Brain microvascular endothelial cell (primary cell): Measurements from ENCODE around the gene VASH2.

Experiments
- DNase-seq: peaks from one replicate; pipeline ENCODE4 v3.0.0-alpha.2; 2020
- H3K27ac ChIP-seq: fragments of 250-450 bp; sonication (Bioruptor Pico); 2 replicates; pipeline ENCODE4 v1.5.1; 2020; ENCODE audit warnings: mild to moderate bottlenecking, moderate library complexity
- H3K27me3 ChIP-seq: fragments of 250-450 bp; sonication (Bioruptor Pico); replicated peaks from 2 replicates; pipeline ENCODE4 v1.5.1; 2020; ENCODE audit warnings: mild to moderate bottlenecking
- H3K36me3 ChIP-seq: fragments of 250-450 bp; sonication (Bioruptor Pico); replicated peaks from 2 replicates; pipeline ENCODE4 v1.5.1; 2020; ENCODE audit warnings: mild to moderate bottlenecking
- H3K4me3 ChIP-seq: 2 replicates; pipeline ENCODE4 v1.5.1; 2011; ENCODE audit warnings: low read depth, mild to moderate bottlenecking, control low read depth, low read length, moderate library complexity
- in situ Hi-C: cut with HindIII; loops from 2 replicates; pipeline ENCODE4 v1.10.0; 2017; ENCODE audit warnings: low sequenced_read_pairs, low pct_ligation_motif_present
- TF ChIP-seq, protein P1 (sequence below): IDR thresholded peaks from 2 replicates; pipeline ENCODE4 v1.5.1; 2011; ENCODE audit warnings: low read depth, mild to moderate bottlenecking, moderate library complexity, low read length, control low read depth, inconsistent platforms; ENCODE audit errors: missing control alignments

The VASH2 gene

DNA sequence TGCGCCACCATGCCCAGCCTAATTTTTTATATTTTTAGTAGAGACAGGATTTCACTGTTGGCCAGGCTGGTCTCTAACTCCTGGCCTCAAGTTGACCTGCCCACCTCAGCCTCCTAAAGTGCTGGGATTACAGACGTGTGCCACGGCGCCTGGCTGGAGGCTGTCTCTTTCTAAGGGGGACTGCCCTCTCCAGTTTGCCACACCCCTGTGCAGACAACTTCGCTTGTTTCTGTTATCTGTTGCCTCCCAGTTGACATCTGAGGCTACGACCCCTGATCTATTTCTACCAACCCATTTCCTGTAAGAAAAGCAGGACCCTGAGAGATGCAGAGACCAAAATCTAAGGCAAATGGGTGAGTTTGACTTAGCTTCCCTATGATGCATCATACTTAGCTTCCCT, 24.0 kb upstream of the VASH2 start:
- no peak for DNase-seq
- H3K36me3 ChIP-seq: no peaks in the 10 kb centered on the region
- H3K4me3 ChIP-seq: no peak overlapping the region
- H3K27me3 ChIP-seq: no peaks in the 10 kb centered on the region
- TF ChIP-seq, protein P1, sequence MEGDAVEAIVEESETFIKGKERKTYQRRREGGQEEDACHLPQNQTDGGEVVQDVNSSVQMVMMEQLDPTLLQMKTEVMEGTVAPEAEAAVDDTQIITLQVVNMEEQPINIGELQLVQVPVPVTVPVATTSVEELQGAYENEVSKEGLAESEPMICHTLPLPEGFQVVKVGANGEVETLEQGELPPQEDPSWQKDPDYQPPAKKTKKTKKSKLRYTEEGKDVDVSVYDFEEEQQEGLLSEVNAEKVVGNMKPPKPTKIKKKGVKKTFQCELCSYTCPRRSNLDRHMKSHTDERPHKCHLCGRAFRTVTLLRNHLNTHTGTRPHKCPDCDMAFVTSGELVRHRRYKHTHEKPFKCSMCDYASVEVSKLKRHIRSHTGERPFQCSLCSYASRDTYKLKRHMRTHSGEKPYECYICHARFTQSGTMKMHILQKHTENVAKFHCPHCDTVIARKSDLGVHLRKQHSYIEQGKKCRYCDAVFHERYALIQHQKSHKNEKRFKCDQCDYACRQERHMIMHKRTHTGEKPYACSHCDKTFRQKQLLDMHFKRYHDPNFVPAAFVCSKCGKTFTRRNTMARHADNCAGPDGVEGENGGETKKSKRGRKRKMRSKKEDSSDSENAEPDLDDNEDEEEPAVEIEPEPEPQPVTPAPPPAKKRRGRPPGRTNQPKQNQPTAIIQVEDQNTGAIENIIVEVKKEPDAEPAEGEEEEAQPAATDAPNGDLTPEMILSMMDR: no peak
- H3K27ac ChIP-seq: no peak overlapping the region
- in situ Hi-C loops: no loop called here

GRCh38 chr1:212928323-212929291, 21.7 kb upstream of the VASH2 start:
- no peak for DNase-seq
- Histone ChIP-seq H3K27ac (no peak overlapping the region), H3K27me3 (no peaks in the 10 kb centered on the region), H3K4me3 (no peak overlapping the region), H3K36me3 (no peaks in the 10 kb centered on the region)
- TF ChIP-seq, protein P1: no peak
- in situ Hi-C loops: no loop called here

DNA sequence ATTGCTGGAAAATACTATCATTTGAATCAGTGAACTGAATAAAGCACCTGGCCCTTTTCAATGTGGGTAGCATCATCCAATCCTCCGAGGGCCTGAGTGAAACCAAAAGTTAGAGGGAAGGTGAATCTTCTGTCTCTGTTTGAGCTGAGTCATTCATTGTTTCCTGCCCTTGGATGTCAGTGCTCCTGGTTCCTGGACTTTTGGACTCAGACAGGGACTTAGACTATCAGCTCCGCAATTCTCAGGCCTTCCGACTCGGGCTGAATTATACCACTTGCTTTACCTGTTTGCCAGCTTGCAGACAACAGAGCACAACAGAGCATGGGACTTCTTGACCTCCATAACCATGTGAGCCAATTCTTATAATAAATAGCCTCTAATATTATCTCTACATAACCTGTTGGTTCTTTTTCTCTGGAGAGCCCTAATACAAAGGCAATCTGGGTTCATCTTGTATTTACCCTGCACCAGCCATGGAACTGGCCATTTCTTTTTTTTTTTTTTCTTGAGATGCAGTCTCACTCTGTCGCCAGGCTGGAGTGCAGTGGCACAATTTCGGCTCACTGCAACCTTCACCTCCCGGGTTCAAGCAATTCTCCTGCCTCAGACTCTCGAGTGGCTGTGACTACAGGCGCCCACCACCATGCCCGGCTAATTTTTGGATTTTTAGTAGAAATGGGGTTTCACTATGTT, 19.2 kb upstream of the VASH2 start:
- Histone ChIP-seq H3K36me3 (no peaks in the 10 kb centered on the region), H3K27ac (no peak overlapping the region), H3K27me3 (no peaks in the 10 kb centered on the region), H3K4me3 (no peak overlapping the region)
- no peak for DNase-seq
- TF ChIP-seq, protein P1: no peak
- in situ Hi-C loops: no loop called here

- H3K4me3 ChIP-seq: no peak overlapping the region
- H3K36me3 ChIP-seq: no peaks in the 10 kb centered on the region
- in situ Hi-C loops: no loop called here
- TF ChIP-seq, protein P1: no peak
- DNase-seq: no peak
- H3K27me3 ChIP-seq: no peaks in the 10 kb centered on the region
- H3K27ac ChIP-seq: no peak overlapping the region
These were observed 16.4 kb upstream of the VASH2 start for GRCh38 chr1:212933815-212934471.

DNA sequence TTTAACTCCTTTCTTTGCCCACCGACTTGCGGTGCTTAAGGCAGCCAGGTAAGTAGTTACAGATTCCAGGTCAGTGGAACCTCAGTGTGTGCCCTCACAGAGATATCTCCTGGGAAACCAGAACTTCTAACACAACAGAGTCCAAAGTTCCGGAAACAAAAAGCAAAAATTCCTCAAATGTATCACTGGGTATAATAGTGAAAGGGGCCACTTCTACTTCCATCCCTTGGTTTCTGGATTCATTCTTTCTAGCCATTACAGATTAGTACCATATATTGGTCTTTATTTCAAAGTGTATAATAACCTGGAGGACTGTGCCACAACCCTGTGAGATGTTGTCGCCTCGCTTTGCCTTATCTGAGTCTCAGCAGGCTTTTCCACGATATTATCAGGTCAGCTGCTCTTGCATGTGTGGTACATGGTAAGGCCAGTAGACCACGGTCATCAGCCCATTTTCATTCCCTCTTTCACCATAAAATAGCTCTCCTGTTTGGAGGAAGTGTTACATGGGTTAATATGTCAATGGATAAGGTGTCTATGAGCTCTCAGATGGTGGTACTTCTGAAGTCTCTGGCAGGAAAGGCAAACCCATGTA, 14.9 kb upstream of the VASH2 start:
- Histone ChIP-seq H3K4me3 (no peak overlapping the region), H3K27ac (no peak overlapping the region), H3K27me3 (no peaks in the 10 kb centered on the region), H3K36me3 (no peaks in the 10 kb centered on the region)
- in situ Hi-C loops: no loop called here
- TF ChIP-seq, protein P1: no peak
- DNase-seq: no peak
